A549 treated with CpdA at 1 μM for 4 hours (cell line): ENCODE results near the gene ENSA. TPM values are rescaled to one million over a fixed set of nuclear protein-coding genes. Genes with fewer than 3 reads are reported as not detected.

Experiments used
- total RNA-seq: library from RNA; stranded (reverse); fragments of 200-300 nt; extraction: Qiagen RNA extraction; gene quantifications from 5 replicates; pipeline ENCODE4 v1.2.3, GENCODE V29; 2022; ENCODE audit warnings: low read depth

ENSA gene, protein sequence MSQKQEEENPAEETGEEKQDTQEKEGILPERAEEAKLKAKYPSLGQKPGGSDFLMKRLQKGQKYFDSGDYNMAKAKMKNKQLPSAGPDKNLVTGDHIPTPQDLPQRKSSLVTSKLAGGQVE
- total RNA-seq = 114 to 145 TPM (median 130 TPM) in 5 replicates

DNA sequence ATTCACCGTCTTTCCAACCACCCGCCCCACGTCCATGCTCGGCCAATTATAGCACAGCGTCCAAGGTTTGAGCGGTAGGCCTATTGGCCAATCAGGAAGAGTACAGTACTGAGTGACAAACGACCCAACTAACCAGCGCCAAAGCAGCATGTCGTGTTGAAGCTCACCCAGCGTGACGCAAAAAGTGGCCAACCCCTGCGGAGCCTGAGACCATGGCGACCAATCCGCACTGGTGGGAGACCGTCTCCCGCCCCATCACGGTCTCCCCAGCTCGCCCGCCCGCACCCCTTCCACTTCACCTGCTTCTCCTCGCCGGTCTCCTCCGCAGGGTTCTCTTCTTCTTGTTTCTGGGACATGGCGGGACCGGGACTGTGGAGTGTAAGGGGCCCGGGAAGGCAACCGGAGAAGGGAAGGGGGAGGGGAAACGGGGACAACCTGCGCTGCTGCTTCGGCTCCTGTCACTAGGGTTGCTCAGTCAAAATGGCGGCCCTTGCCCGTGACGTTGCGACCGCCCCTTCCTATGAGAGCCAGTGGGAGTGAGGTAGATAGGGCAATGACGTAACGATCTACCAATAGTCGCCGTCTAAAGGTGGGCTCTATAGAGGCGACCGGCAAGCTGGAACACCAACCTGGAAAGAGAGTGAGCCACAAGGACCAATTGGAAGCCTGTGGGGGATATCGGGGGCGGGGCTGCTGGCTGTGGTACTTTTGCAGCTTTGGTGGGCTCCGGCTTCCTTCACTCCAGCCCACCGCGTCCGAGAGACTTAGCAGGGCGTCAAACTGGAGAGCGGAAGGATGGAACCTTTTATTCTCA, at the start of gene ENSA:
TSS of gene ENSA (minus strand) at position 498 of the 814 bp plus-strand sequence. CDS start at position 356, 142 bp downstream.

DNA sequence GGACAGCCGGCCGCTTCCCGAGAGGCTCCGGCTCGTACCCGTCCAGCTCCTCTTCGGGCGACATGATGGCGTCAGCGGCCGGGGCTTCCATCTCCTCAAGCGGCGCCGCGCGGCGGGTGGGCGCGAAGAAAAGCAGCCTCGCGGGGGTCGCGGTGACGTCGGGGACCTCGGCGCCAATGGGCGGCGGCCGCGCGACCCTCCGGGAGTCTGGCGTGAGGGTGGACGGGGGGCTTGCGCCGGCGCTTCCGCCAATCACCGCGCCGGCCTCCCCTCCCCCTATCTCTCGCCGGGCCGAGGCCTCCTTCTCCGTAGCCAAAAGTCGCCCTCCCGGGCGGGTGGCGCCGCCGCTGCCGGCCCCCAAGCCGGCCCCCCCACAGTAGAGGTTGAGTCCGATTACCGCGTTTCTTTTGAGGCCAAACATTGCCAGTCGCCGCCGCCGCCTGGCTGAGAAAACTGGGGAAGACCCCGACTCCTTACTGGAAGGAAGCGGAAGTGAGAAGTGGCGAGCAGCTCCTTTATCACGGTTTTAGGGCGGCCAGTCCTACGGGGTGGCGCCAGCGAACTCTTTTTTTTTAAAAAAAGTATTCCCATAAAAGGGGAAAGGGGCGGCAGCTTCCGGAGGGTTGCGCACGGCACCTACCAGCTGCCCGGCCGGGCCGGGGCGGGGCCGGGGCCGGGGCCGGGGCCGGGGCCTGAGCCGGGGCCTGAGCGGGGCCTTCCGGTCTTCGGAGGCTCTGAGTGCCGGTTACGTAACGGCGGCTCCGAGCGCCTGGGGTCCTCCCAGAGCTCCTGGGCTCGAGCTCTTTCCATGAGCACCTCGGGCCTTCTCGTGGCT, 50.1 kb downstream of the ENSA start, which contains the start of gene MCL1:
TSS of gene MCL1 (minus strand) at position 501 of the 835 bp plus-strand sequence. CDS start at position 421, 80 bp downstream.

Other genes starting within 250 kb of the ENSA start
- gene TARS2, start 142.2 kb downstream of the ENSA start, total RNA-seq = 19.4 to 25.9 TPM (median 22.6 TPM) in 5 replicates
- gene ECM1, start 121.5 kb downstream of the ENSA start, total RNA-seq = 1.8 to 2.6 TPM (median 2.2 TPM) in 5 replicates
- gene FALEC, start 113.9 kb downstream of the ENSA start, total RNA-seq = 0.18 to 0.39 TPM in 2 of 5 replicates, not detected in the others
- 2.2 to 3.3 TPM (median 3.0 TPM) in 5 replicates for gene ADAMTSL4, start 80.2 kb downstream of the ENSA start, total RNA-seq
- 124 to 148 TPM (median 141 TPM) in 5 replicates for gene MCL1, start 50.0 kb downstream of the ENSA start, total RNA-seq
- 15.1 to 21.1 TPM (median 17.1 TPM) in 5 replicates for gene GOLPH3L, start 67.5 kb upstream of the ENSA start, total RNA-seq
- gene HORMAD1, start 91.3 kb upstream of the ENSA start, total RNA-seq = 6.4 to 10.5 TPM (median 7.1 TPM) in 5 replicates
- gene CTSS, start 136.2 kb upstream of the ENSA start, total RNA-seq = 14.6 to 21.0 TPM (median 17.2 TPM) in 5 replicates
- 1.7 to 2.2 TPM (median 1.8 TPM) in 5 replicates for gene CTSK, start 178.6 kb upstream of the ENSA start, total RNA-seq
- gene ARNT, start 247.0 kb upstream of the ENSA start, total RNA-seq = 9.9 to 13.0 TPM (median 12.7 TPM) in 5 replicates